OCI-LY1 (cell line): ENCODE data around the gene TBC1D9B.

ENCODE experiments used
- H2AFZ ChIP-seq: fragments of 200-600 bp; sonication (generic), shearing (Covaris generic); 2 replicates; pipeline ENCODE4 v1.6.0; 2014; ENCODE audit warnings: antibody characterized with exemption, mild to moderate bottlenecking, low read length
- H3F3A ChIP-seq: fragments of 200-600 bp; sonication (generic), shearing (Covaris generic); 2 replicates; pipeline ENCODE4 v1.6.0; 2014; ENCODE audit warnings: mild to moderate bottlenecking, antibody characterized with exemption, low read length, moderate library complexity; ENCODE audit not compliant: insufficient read depth
- H3K27ac ChIP-seq: fragments of 200-600 bp; sonication (generic); 2 replicates; pipeline ENCODE4 v1.5.1; 2014; ENCODE audit warnings: low read length, mixed run types, mild to moderate bottlenecking, low read depth; ENCODE audit not compliant: poor library complexity, severe bottlenecking
- H3K27me3 ChIP-seq: fragments of 200-600 bp; sonication (generic); 2 replicates; pipeline ENCODE4 v1.6.0; 2014; ENCODE audit warnings: antibody characterized with exemption, mild to moderate bottlenecking, low read length, moderate library complexity; ENCODE audit not compliant: insufficient read depth
- H3K36me3 ChIP-seq: fragments of 200-600 bp; sonication (generic); 2 replicates; pipeline ENCODE4 v1.6.1; 2014; ENCODE audit warnings: mild to moderate bottlenecking, antibody characterized with exemption, low read length, moderate library complexity, mixed read lengths; ENCODE audit not compliant: insufficient read depth
- H3K4me1 ChIP-seq: fragments of 200-600 bp; sonication (generic); 2 replicates; pipeline ENCODE4 v1.5.1; 2014; ENCODE audit warnings: mild to moderate bottlenecking, low read length, moderate library complexity; ENCODE audit not compliant: insufficient read depth, severe bottlenecking
- H3K4me2 ChIP-seq: fragments of 200-600 bp; sonication (generic), shearing (Covaris generic); 2 replicates; pipeline ENCODE4 v1.6.1; 2014; ENCODE audit warnings: low read length
- H3K4me3 ChIP-seq: fragments of 200-600 bp; sonication (generic); 2 replicates; pipeline ENCODE4 v1.5.1; 2014; ENCODE audit warnings: low read length, low read depth, mild to moderate bottlenecking, mixed read lengths; ENCODE audit not compliant: poor library complexity, severe bottlenecking
- H3K79me2 ChIP-seq: fragments of 200-600 bp; shearing (Covaris generic); 2 replicates; pipeline ENCODE4 v1.6.1; 2016; ENCODE audit warnings: mixed run types, low read length, mixed read lengths; ENCODE audit not compliant: insufficient read depth
- H3K9ac ChIP-seq: fragments of 200-600 bp; sonication (generic), shearing (Covaris generic); 2 replicates; pipeline ENCODE4 v1.6.1; 2014; ENCODE audit warnings: mild to moderate bottlenecking, low read length, mixed read lengths
- H3K9me2 ChIP-seq: fragments of 200-600 bp; sonication (generic), shearing (Covaris generic); 2 replicates; pipeline ENCODE4 v1.6.1; 2014; ENCODE audit warnings: low read depth, mild to moderate bottlenecking, low read length, mixed read lengths
- H3K9me3 ChIP-seq: fragments of 200-600 bp; shearing (Covaris generic); 2 replicates; pipeline ENCODE4 v1.6.1; 2014; ENCODE audit warnings: low read length, mixed read lengths
- H4K20me1 ChIP-seq: fragments of 200-600 bp; sonication (generic), shearing (Covaris generic); 2 replicates; pipeline ENCODE4 v1.6.0; 2016; ENCODE audit warnings: mild to moderate bottlenecking, low read length; ENCODE audit not compliant: insufficient read depth
- CTCF ChIP-seq: fragments of 200-600 bp; sonication (generic), shearing (Covaris generic); IDR thresholded peaks from 2 replicates; pipeline ENCODE4 v1.5.1; 2017; ENCODE audit warnings: mild to moderate bottlenecking, antibody characterized with exemption, low read length, moderate library complexity, mixed read lengths
- EZH2 ChIP-seq: fragments of 200-600 bp; sonication (generic), shearing (Covaris generic); IDR thresholded peaks from 2 replicates; pipeline ENCODE4 v1.8.0; 2017; ENCODE audit warnings: borderline replicate concordance, mixed run types, mild to moderate bottlenecking, antibody characterized with exemption, low read length, moderate library complexity, mixed read lengths

Gene TBC1D9B

GRCh38 chr5:179824745-179825112, 83.0 kb downstream of the TBC1D9B start:
- no peak overlapping the region for H3K4me2 ChIP-seq
- no peaks in the 10 kb centered on the region for H3K9me3 ChIP-seq
- H3K9ac ChIP-seq, result no peak overlapping the region
- H3K27me3 ChIP-seq, result no peaks in the 10 kb centered on the region
- no peaks in the 10 kb centered on the region for H3K9me2 ChIP-seq
- TF ChIP-seq EZH2, result no peak
- TF ChIP-seq CTCF, result no peak
- H3K4me1 ChIP-seq, result peaks cover 21% of the 10 kb centered on the region
- no peaks in the 10 kb centered on the region for H4K20me1 ChIP-seq
- no peak overlapping the region for H3K27ac ChIP-seq
- H3K36me3 ChIP-seq, result peaks cover 76% of the 10 kb centered on the region
- peaks cover 10% of the 10 kb centered on the region; the same call in 1 of the 2 replicates for H3K79me2 ChIP-seq
- no peak overlapping the region for H2AFZ ChIP-seq
- H3F3A ChIP-seq, result no peaks in the 10 kb centered on the region
- H3K4me3 ChIP-seq, result no peak overlapping the region

GRCh38 chr5:179823937-179824744, 83.6 kb downstream of the TBC1D9B start:
- no peak overlapping the region for H3K9ac ChIP-seq
- no peaks in the 10 kb centered on the region for H3F3A ChIP-seq
- H4K20me1 ChIP-seq, result no peaks in the 10 kb centered on the region
- H3K9me2 ChIP-seq, result no peaks in the 10 kb centered on the region
- H3K4me2 ChIP-seq, result no peak overlapping the region
- no peaks in the 10 kb centered on the region for H3K27me3 ChIP-seq
- H3K9me3 ChIP-seq, result no peaks in the 10 kb centered on the region
- H2AFZ ChIP-seq, result no peak overlapping the region
- peaks cover 27% of the 10 kb centered on the region for H3K4me1 ChIP-seq
- H3K27ac ChIP-seq, result no peak overlapping the region
- peaks cover 10% of the 10 kb centered on the region; the same call in 1 of the 2 replicates for H3K79me2 ChIP-seq
- H3K4me3 ChIP-seq, result no peak overlapping the region
- TF ChIP-seq CTCF (no peak), EZH2 (no peak)
- peaks cover 70% of the 10 kb centered on the region for H3K36me3 ChIP-seq

- Histone ChIP-seq H3K36me3 (peaks cover 54% of the 10 kb centered on the region), H3K79me2 (peaks cover 10% of the 10 kb centered on the region; the same call in 1 of the 2 replicates)
- TF ChIP-seq EZH2, result no peak
- no peak for TF ChIP-seq CTCF
Observed at GRCh38 chr5:179822444-179822990, 85.2 kb downstream of the TBC1D9B start.

More at GRCh38 chr5:179822444-179822990, 85.2 kb downstream of the TBC1D9B start:
- Histone ChIP-seq H3F3A (no peaks in the 10 kb centered on the region), H2AFZ (no peak overlapping the region), H3K9me3 (no peaks in the 10 kb centered on the region), H3K9ac (peak overlapping the region; percentile 10; the same call in 1 of the 2 replicates), H3K27ac (peak overlapping the region; percentile 51), H3K27me3 (no peaks in the 10 kb centered on the region), H4K20me1 (no peaks in the 10 kb centered on the region), H3K4me2 (peak overlapping the region; percentile 77), H3K4me1 (peaks cover 36% of the 10 kb centered on the region), H3K9me2 (no peaks in the 10 kb centered on the region), H3K4me3 (peak overlapping the region; percentile 88)
